ENCODE measurements around the gene FAM210A. TPM values are rescaled to one million over a fixed set of nuclear protein-coding genes. Genes with fewer than 3 reads are reported as not detected.

The FAM210A gene
- total RNA-seq, 1 donor from 2014 or later, result 15.1 TPM

DNA sequence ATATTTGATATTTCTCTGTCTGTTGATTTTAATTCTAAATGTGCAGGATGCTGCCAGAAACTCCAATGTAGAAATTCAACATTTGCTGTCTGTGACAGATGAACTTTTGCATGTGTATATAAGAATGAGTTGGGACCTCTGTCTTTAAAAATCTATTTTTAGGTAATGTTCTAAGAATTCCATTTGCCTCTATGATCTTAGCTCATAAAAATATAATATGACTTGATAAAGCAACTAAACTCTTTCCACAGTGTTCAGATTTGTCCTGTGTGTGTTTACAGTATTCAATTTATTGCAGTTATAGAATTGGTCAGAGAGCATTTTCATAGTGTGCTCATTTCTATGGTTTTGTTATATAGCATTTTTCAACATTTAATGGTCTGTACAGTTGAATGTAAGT, 33.7 kb upstream of the FAM210A start:
- H3K4me1 Mint-ChIP-seq, result no peaks in the 10 kb centered on the region
- no peaks in the 10 kb centered on the region for H3K27me3 ChIP-seq
- no peaks in the 10 kb centered on the region for H4K20me1 ChIP-seq (ENCODE audit: low read depth)
- H3K9me3 ChIP-seq (ENCODE audit: low read depth), result no peaks in the 10 kb centered on the region
- no peak overlapping the region for H3K27ac Mint-ChIP-seq
- H3K9ac ChIP-seq, result no peak overlapping the region
- H3K4me2 ChIP-seq, result no peak overlapping the region
- H3K4me3 ChIP-seq, result no peak overlapping the region
- DNase-seq (ENCODE audit: low spot score), result no peak
- H3K79me2 ChIP-seq (ENCODE audit: low read depth), result no peaks in the 10 kb centered on the region
- no peak for TF ChIP-seq EZH2 (IDR thresholded peaks at IDR 0.05)
- TF ChIP-seq, protein P1, sequence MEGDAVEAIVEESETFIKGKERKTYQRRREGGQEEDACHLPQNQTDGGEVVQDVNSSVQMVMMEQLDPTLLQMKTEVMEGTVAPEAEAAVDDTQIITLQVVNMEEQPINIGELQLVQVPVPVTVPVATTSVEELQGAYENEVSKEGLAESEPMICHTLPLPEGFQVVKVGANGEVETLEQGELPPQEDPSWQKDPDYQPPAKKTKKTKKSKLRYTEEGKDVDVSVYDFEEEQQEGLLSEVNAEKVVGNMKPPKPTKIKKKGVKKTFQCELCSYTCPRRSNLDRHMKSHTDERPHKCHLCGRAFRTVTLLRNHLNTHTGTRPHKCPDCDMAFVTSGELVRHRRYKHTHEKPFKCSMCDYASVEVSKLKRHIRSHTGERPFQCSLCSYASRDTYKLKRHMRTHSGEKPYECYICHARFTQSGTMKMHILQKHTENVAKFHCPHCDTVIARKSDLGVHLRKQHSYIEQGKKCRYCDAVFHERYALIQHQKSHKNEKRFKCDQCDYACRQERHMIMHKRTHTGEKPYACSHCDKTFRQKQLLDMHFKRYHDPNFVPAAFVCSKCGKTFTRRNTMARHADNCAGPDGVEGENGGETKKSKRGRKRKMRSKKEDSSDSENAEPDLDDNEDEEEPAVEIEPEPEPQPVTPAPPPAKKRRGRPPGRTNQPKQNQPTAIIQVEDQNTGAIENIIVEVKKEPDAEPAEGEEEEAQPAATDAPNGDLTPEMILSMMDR (IDR thresholded peaks at IDR 0.05), result no peak
- TF ChIP-seq EZH2phosphoT487 (IDR thresholded peaks at IDR 0.05), result no peak
- H2AFZ ChIP-seq (replicated peaks), result no peak overlapping the region
- no peak overlapping the region for H3K27ac ChIP-seq
- H3K4me3 Mint-ChIP-seq, result no peak overlapping the region
- H3K4me1 ChIP-seq, result no peaks in the 10 kb centered on the region
- H3K27me3 Mint-ChIP-seq (ENCODE audit: insufficient read depth, low read depth), result peaks cover 7% of the 10 kb centered on the region
- no peaks in the 10 kb centered on the region for H3K36me3 ChIP-seq
- no peaks in the 10 kb centered on the region for H3F3A ChIP-seq (ENCODE audit: low read depth)
- peaks cover 12% of the 10 kb centered on the region for H3K9me3 Mint-ChIP-seq
- H3K36me3 Mint-ChIP-seq, result peaks cover 56% of the 10 kb centered on the region

- Mint-ChIP-seq H3K4me3 (no peak overlapping the region), H3K9me3 (no peaks in the 10 kb centered on the region), H3K36me3 (peaks cover 53% of the 10 kb centered on the region), H3K27ac (no peak overlapping the region), H3K4me1 (no peaks in the 10 kb centered on the region), H3K27me3 (ENCODE audit: insufficient read depth, low read depth) (peaks cover 4% of the 10 kb centered on the region)
- H3K4me2 ChIP-seq, result no peak overlapping the region
- no peaks in the 10 kb centered on the region for H3K36me3 ChIP-seq
- H3K27ac ChIP-seq, result no peak overlapping the region
- no peak overlapping the region for H2AFZ ChIP-seq (replicated peaks)
- no peaks in the 10 kb centered on the region for H4K20me1 ChIP-seq (ENCODE audit: low read depth)
- no peaks in the 10 kb centered on the region for H3K9me3 ChIP-seq (ENCODE audit: low read depth)
- no peaks in the 10 kb centered on the region for H3K79me2 ChIP-seq (ENCODE audit: low read depth)
- H3K27me3 ChIP-seq, result no peaks in the 10 kb centered on the region
- TF ChIP-seq, protein P1 (IDR thresholded peaks at IDR 0.05), result no peak
- no peak for TF ChIP-seq EZH2 (IDR thresholded peaks at IDR 0.05)
- TF ChIP-seq EZH2phosphoT487 (IDR thresholded peaks at IDR 0.05), result no peak
- H3F3A ChIP-seq (ENCODE audit: low read depth), result no peaks in the 10 kb centered on the region
- H3K9ac ChIP-seq, result no peak overlapping the region
- no peak for DNase-seq (ENCODE audit: low spot score)
- no peak overlapping the region for H3K4me3 ChIP-seq
- no peaks in the 10 kb centered on the region for H3K4me1 ChIP-seq
Observed at GRCh38 chr18:13758622-13759021, 32.3 kb upstream of the FAM210A start.

DNA sequence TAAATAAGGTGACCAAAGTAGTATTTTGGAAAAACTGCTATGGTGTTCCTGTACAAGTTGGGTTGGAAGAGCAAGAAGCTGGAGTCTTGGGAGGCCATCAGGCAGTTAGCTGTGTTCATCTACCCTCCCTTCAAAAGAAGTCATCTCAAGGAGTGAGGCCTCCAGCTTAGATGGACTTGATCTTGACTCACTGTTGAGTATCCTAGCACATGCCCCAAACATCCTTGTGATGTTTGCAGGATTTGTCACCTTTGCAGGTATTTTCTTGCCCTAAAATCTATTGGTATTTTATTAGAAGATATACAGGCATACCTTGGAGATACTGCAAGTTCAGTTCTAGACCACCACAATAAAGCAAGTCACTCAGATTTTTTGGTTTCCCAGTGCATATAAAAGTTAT, 30.3 kb upstream of the FAM210A start:
- Histone ChIP-seq H3K79me2 (ENCODE audit: low read depth) (no peaks in the 10 kb centered on the region), H3K36me3 (peaks cover 7% of the 10 kb centered on the region), H3K4me2 (no peak overlapping the region), H2AFZ (replicated peaks) (no peak overlapping the region), H3K4me1 (no peaks in the 10 kb centered on the region), H3K27me3 (no peaks in the 10 kb centered on the region), H3K9me3 (ENCODE audit: low read depth) (no peaks in the 10 kb centered on the region), H3F3A (ENCODE audit: low read depth) (no peaks in the 10 kb centered on the region), H3K9ac (no peak overlapping the region), H4K20me1 (ENCODE audit: low read depth) (no peaks in the 10 kb centered on the region), H3K27ac (no peak overlapping the region), H3K4me3 (no peak overlapping the region)
- Mint-ChIP-seq H3K36me3 (peaks cover 49% of the 10 kb centered on the region), H3K27ac (no peak overlapping the region), H3K4me1 (no peaks in the 10 kb centered on the region), H3K9me3 (no peaks in the 10 kb centered on the region), H3K27me3 (ENCODE audit: insufficient read depth, low read depth) (peaks cover 2% of the 10 kb centered on the region), H3K4me3 (no peak overlapping the region)
- TF ChIP-seq EZH2 (IDR thresholded peaks at IDR 0.05) (no peak), EZH2phosphoT487 (IDR thresholded peaks at IDR 0.05) (no peak)
- TF ChIP-seq, protein P1 (IDR thresholded peaks at IDR 0.05), result no peak
- no peak for DNase-seq (ENCODE audit: low spot score)
